GM21381 (cell line): ENCODE measurements around the gene PATE3.

Experiments used
- ATAC-seq: cut with Tn5 transposase; IDR thresholded peaks from one replicate; pipeline ENCODE4 v1.9.1; 2021; ENCODE audit warnings: mild to moderate bottlenecking, moderate library complexity; ENCODE audit not compliant: unreplicated experiment

PATE3 gene

GRCh38 chr11:125835748-125836147, 47.8 kb downstream of the PATE3 start:
- ATAC-seq, result no peak
